Caco-2 (cell line): ENCODE measurements around the gene ACOX3. TPM values are rescaled to one million over a fixed set of nuclear protein-coding genes. Genes with fewer than 3 reads are reported as not detected.

Experiments
- BruUV-seq: library from RNA; stranded (reverse); fragments of 400-500 nt; replicated peaks from 2 replicates; lab custom pipeline; 2021; lab: Mats Ljungman, UMichigan
- CTCF ChIA-PET: fragments of 300-600 bp; sonication (Branson Sonifier 250); formaldehyde crosslinking; loops from one replicate; lab custom pipeline; 2022; ENCODE audit warnings: antibody characterized with exemption; lab: Charles Lee
- POLR2A ChIA-PET: fragments of 300-600 bp; sonication (Branson Sonifier 250); formaldehyde crosslinking; loops from one replicate; lab custom pipeline; 2022; ENCODE audit warnings: antibody characterized with exemption; lab: Charles Lee
- DNase-seq, 2 experiments: peaks; one replicate each; pipeline versions ENCODE4 v3.0.0 to v3.0.0-alpha.2; 2020 to 2022
- H3K27me3 ChIP-seq: replicated peaks from 2 replicates; pipeline ENCODE4 v1.6.0; 2011; ENCODE audit warnings: low read length; ENCODE audit not compliant: control insufficient read depth, insufficient read depth
- H3K36me3 ChIP-seq: 2 replicates; pipeline ENCODE4 v1.5.1; 2011; ENCODE audit warnings: low read length; ENCODE audit not compliant: control insufficient read depth, insufficient read depth
- H3K4me1 ChIP-seq: fragments of 250-450 bp; sonication (Bioruptor Pico); 2 replicates; pipeline ENCODE4 v1.5.1; 2020; ENCODE audit warnings: mild to moderate bottlenecking
- H3K4me3 ChIP-seq: 2 replicates; pipeline ENCODE4 v1.5.1; 2011; ENCODE audit warnings: low read depth, mild to moderate bottlenecking, control low read depth, low read length
- H3K9me3 ChIP-seq: fragments of 250-450 bp; sonication (Bioruptor Pico); 2 replicates; pipeline ENCODE4 v1.5.1; 2020; ENCODE audit warnings: mild to moderate bottlenecking, moderate library complexity
- H3K27ac Mint-ChIP-seq: one replicate; pipeline ENCODE4 v1.8.0; 2022; ENCODE audit warnings: mixed read lengths; ENCODE audit not compliant: unreplicated experiment
- H3K27me3 Mint-ChIP-seq: one replicate; pipeline ENCODE4 v1.8.0; 2022; ENCODE audit warnings: mixed read lengths; ENCODE audit not compliant: insufficient read depth, unreplicated experiment
- H3K36me3 Mint-ChIP-seq: one replicate; pipeline ENCODE4 v1.8.0; 2022; ENCODE audit warnings: mild to moderate bottlenecking, mixed read lengths; ENCODE audit not compliant: insufficient read depth, unreplicated experiment
- H3K4me1 Mint-ChIP-seq: one replicate; pipeline ENCODE4 v1.8.0; 2022; ENCODE audit warnings: low read depth, mixed read lengths; ENCODE audit not compliant: unreplicated experiment
- H3K4me3 Mint-ChIP-seq: one replicate; pipeline ENCODE4 v1.8.0; 2022; ENCODE audit warnings: mild to moderate bottlenecking, moderate library complexity, mixed read lengths; ENCODE audit not compliant: unreplicated experiment
- H3K9me3 Mint-ChIP-seq: one replicate; pipeline ENCODE4 v1.8.0; 2022; ENCODE audit warnings: mixed read lengths; ENCODE audit not compliant: unreplicated experiment
- intact Hi-C: fragments of 100-400 bp; cut with micrococcal nuclease; formaldehyde crosslinking; loops from one replicate; pipeline ENCODE4 v1.10.0; 2022; ENCODE audit not compliant: unreplicated experiment
- total RNA-seq: library from RNA; stranded (reverse); gene quantifications from 2 replicates; pipeline ENCODE4 v1.2.3, GENCODE V29; 2022
- TF ChIP-seq, protein P1 (sequence below), 2 experiments: fragments of 200-600 bp in 1 of 2; IDR thresholded peaks; 1 replicate in 1 of 2; 2 replicates in 1 of 2; pipeline versions ENCODE4 v1.5.1 to v1.8.0; 2011 to 2022; ENCODE audit warnings: antibody characterized with exemption in 1 of 2, control low read depth in 1 of 2, inconsistent platforms in 1 of 2, low read depth in 1 of 2, low read length in 1 of 2, mild to moderate bottlenecking in 1 of 2, moderate library complexity in 1 of 2; ENCODE audit not compliant: insufficient read depth in 1 of 2, severe bottlenecking in 1 of 2, unreplicated experiment in 1 of 2

The ACOX3 gene
- total RNA-seq, 1 experiment from 2014 or later = 11.5 TPM

DNA sequence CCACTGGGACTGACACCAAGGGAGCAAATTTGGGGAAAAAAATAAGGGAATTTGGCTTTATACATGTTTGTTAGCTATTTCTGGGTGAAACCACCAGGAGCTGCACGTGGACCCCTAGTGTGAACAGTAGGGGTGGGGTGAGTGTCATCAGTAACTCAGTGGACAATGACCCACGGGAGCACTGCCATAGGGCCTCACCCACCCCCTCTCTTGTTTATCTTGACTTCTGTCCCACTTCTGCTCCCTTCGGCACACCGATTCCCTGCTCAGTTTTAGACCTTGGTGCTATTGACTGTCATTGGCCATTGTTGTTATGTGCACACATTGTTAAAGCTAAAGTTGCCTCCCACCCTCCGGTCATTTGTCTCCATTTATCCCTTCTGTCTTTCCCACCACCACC lies 9.0 kb downstream of the ACOX3 start:
- intact Hi-C loops = no loop called here
- H3K36me3 Mint-ChIP-seq = peaks cover 18% of the 10 kb centered on the region
- H3K4me3 ChIP-seq = no peak overlapping the region
- TF ChIP-seq, protein P1, sequence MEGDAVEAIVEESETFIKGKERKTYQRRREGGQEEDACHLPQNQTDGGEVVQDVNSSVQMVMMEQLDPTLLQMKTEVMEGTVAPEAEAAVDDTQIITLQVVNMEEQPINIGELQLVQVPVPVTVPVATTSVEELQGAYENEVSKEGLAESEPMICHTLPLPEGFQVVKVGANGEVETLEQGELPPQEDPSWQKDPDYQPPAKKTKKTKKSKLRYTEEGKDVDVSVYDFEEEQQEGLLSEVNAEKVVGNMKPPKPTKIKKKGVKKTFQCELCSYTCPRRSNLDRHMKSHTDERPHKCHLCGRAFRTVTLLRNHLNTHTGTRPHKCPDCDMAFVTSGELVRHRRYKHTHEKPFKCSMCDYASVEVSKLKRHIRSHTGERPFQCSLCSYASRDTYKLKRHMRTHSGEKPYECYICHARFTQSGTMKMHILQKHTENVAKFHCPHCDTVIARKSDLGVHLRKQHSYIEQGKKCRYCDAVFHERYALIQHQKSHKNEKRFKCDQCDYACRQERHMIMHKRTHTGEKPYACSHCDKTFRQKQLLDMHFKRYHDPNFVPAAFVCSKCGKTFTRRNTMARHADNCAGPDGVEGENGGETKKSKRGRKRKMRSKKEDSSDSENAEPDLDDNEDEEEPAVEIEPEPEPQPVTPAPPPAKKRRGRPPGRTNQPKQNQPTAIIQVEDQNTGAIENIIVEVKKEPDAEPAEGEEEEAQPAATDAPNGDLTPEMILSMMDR (IDR thresholded peaks at IDR 0.05; ENCODE audit: insufficient read depth in 1 of 2, low read depth in 1 of 2, low read length in 1 of 2, severe bottlenecking in 1 of 2, unreplicated experiment in 1 of 2) = no peak
- CTCF ChIA-PET = no interaction called here
- H3K4me3 Mint-ChIP-seq = no peak overlapping the region
- H3K27ac Mint-ChIP-seq = no peak overlapping the region
- no TSS peak for BruUV-seq
- H3K9me3 ChIP-seq = no peaks in the 10 kb centered on the region
- peaks cover 5% of the 10 kb centered on the region; the same call in 1 of the 2 replicates for H3K4me1 ChIP-seq
- H3K27me3 Mint-ChIP-seq = no peaks in the 10 kb centered on the region
- no peaks in the 10 kb centered on the region for H3K9me3 Mint-ChIP-seq
- peaks cover 10% of the 10 kb centered on the region for H3K4me1 Mint-ChIP-seq
- POLR2A ChIA-PET = no interaction called here
- H3K36me3 ChIP-seq = no peaks in the 10 kb centered on the region
- no peak for DNase-seq
- no peaks in the 10 kb centered on the region for H3K27me3 ChIP-seq

DNA sequence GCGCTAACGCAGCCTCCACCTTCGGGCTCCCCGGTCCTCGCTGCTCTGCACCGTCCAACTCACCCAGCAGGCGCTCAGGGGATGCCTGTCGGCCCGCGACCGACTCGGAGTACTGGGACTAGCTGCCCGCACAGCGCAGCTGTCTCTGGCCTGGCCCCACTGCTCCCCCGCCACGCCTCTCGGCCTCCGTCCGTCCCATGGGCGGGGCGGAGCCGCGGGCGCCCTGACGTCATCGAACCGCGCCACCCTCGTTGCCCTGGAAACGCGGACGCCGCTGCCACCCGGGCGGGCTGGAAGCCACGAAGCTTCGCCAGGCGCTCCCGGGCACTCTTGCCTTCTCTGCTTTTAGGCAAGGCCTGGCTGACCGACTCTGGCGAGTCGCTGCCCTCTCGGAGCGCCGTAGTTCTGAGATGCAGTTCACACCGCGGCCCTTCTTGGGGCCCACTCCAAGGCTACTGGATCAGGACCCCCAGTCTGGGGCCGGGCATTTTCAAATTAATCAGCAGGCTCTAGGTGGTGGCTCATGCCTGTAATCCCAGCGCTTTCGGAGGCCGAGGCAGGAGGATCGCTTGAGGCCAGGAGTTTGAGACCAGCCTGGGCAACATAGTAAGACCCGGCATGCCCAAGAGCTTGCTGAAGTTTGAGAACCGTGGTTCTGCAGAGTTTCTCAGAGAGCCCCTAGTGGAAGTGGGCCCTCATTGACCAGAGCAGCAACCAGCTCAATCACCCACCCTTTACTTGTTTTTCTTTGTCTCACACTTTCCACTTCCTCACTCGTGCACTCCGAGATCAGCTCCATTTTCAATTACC lies 12.0 kb downstream of the ACOX3 start:
- no peaks in the 10 kb centered on the region for H3K9me3 Mint-ChIP-seq
- H3K36me3 ChIP-seq = no peaks in the 10 kb centered on the region
- peak overlapping the region; percentile 60 for H3K4me3 ChIP-seq
- ChIA-PET CTCF (interaction anchor here (0.6 to 1.7 kb wide), 10 partner anchors 9 to 1358 kb away, joined by 3 to 9 read pairs (median 4); no protein-coding TSS in a partner anchor), POLR2A (interaction anchor here (0.8 to 1.2 kb wide), 4 partner anchors 8 to 186 kb away, joined by 3 to 7 read pairs (median 4); partner anchors contain the start of genes ACOX3 and TRMT44)
- H3K4me1 ChIP-seq = peaks cover 5% of the 10 kb centered on the region; the same call in 1 of the 2 replicates
- BruUV-seq = no TSS peak
- H3K27ac Mint-ChIP-seq = peak overlapping the region; percentile 91
- H3K9me3 ChIP-seq = no peaks in the 10 kb centered on the region
- H3K27me3 Mint-ChIP-seq = no peaks in the 10 kb centered on the region
- TF ChIP-seq, protein P1 (IDR thresholded peaks at IDR 0.05; ENCODE audit: insufficient read depth in 1 of 2, low read depth in 1 of 2, low read length in 1 of 2, severe bottlenecking in 1 of 2, unreplicated experiment in 1 of 2) = peak; percentile 34 to 42
- intact Hi-C loops = loop anchor here (1.0 kb wide), 1 partner anchor 12 kb away; the partner anchor contains the start of genes ACOX3 and TRMT44
- H3K36me3 Mint-ChIP-seq = peaks cover 20% of the 10 kb centered on the region
- H3K4me3 Mint-ChIP-seq = peak overlapping the region; percentile 77
- peak; percentile 87 to 95 for DNase-seq
- H3K27me3 ChIP-seq = no peaks in the 10 kb centered on the region
- H3K4me1 Mint-ChIP-seq = peaks cover 10% of the 10 kb centered on the region

DNA sequence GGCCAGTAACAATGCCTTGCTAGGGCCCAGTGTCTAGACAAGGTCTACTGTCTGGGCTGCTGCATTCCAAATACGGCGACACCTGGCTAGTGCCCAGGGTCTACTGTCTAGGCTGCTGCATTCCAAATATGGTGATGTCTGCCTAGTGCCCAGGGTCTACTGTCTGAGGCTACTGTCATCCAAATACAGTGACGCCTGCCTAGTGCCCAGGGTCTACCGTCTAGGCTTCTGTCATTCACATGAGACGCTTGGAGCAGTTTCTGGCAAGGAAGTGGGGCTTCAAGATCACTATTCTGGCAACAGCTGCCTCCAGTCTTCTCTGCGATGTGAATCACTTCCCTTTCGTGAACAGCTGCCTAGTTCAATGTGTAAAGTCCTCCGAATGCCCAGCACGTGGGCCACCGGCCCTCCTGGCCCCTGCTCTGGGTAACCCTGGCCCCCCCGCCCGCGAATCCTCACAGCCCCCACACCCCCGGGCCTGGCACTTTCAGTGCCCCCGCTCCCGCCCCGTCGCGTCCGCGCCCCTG lies 12.7 kb downstream of the ACOX3 start:
- CTCF ChIA-PET = interaction anchor here (0.7 to 1.7 kb wide), 4 partner anchors 17 to 1357 kb away, joined by 4 to 9 read pairs (median 7); no protein-coding TSS in a partner anchor
- Mint-ChIP-seq H3K36me3 (peaks cover 20% of the 10 kb centered on the region), H3K27ac (peak overlapping the region; percentile 91), H3K9me3 (no peaks in the 10 kb centered on the region), H3K4me3 (peak overlapping the region; percentile 77), H3K4me1 (peaks cover 10% of the 10 kb centered on the region), H3K27me3 (no peaks in the 10 kb centered on the region)
- intact Hi-C loops = loop anchor here (1.0 kb wide), 1 partner anchor 12 kb away; the partner anchor contains the start of genes ACOX3 and TRMT44
- Histone ChIP-seq H3K27me3 (no peaks in the 10 kb centered on the region), H3K4me3 (peak overlapping the region; percentile 60), H3K9me3 (no peaks in the 10 kb centered on the region), H3K36me3 (no peaks in the 10 kb centered on the region), H3K4me1 (peaks cover 5% of the 10 kb centered on the region; the same call in 1 of the 2 replicates)
- BruUV-seq = no TSS peak
- TF ChIP-seq, protein P1 (IDR thresholded peaks at IDR 0.05; ENCODE audit: insufficient read depth in 1 of 2, low read depth in 1 of 2, low read length in 1 of 2, severe bottlenecking in 1 of 2, unreplicated experiment in 1 of 2) = no peak
- POLR2A ChIA-PET = interaction anchor here (1.2 kb wide), 1 partner anchor 17 kb away, joined by 3 read pairs; no protein-coding TSS in a partner anchor
- peak in 1 of 2 experiments; percentile 32 for DNase-seq
